Endothelial cell of umbilical vein (primary cell): ENCODE data around the gene GNL2. TPM values are rescaled to one million over a fixed set of nuclear protein-coding genes. Genes with fewer than 3 reads are reported as not detected.

Source experiments
- BruUV-seq: library from RNA; stranded (reverse); fragments of 400-500 nt; replicated peaks from 2 replicates; lab custom pipeline; 2021; lab: Mats Ljungman, UMichigan
- CTCF ChIA-PET: fragments of 300-600, 350-600 bp; sonication (Branson Sonifier 250); formaldehyde crosslinking; loops from one replicate; lab custom pipeline; 2021; ENCODE audit warnings: antibody characterized with exemption, inconsistent platforms; lab: Charles Lee
- POLR2A ChIA-PET: fragments of 300-600, 350-600 bp; sonication (Branson Sonifier 250); formaldehyde crosslinking; loops from one replicate; lab custom pipeline; 2021; ENCODE audit warnings: antibody characterized with exemption, inconsistent platforms; lab: Charles Lee
- DNase-seq: peaks from one replicate; pipeline ENCODE4 v3.0.0-alpha.2; 2011; ENCODE audit warnings: low read depth, low spot score
- FAIRE-seq: peaks from 2 replicates; lab custom pipeline; 2011; peaks lifted over from hg19 to GRCh38; lab: Jason Lieb, UNC
- H2AFZ ChIP-seq: 2 replicates; pipeline ENCODE4 v1.6.0; 2012; ENCODE audit warnings: low read depth, low read length, control low read depth, inconsistent platforms
- H3K27ac ChIP-seq: 2 replicates; pipeline ENCODE4 v1.5.1; 2011; ENCODE audit warnings: low read depth, mild to moderate bottlenecking, control low read depth, low read length, moderate library complexity; ENCODE audit not compliant: insufficient read depth
- H3K27me3 ChIP-seq, 2 experiments: 2 replicates each; pipeline versions ENCODE4 v1.6.0 to v1.6.1; 2011; ENCODE audit warnings: low read length in 2 of 2, mixed read lengths in 1 of 2; ENCODE audit not compliant: control insufficient read depth in 2 of 2, insufficient read depth in 2 of 2
- H3K36me3 ChIP-seq, 2 experiments: 2 replicates in 1 of 2; 3 replicates in 1 of 2; pipeline ENCODE4 v1.5.1; 2011; ENCODE audit warnings: low read length in 2 of 2, mild to moderate bottlenecking in 1 of 2, moderate library complexity in 1 of 2; ENCODE audit not compliant: control insufficient read depth in 2 of 2, insufficient read depth in 2 of 2; ENCODE audit errors: extremely low read depth in 1 of 2
- H3K4me1 ChIP-seq: 3 replicates; pipeline ENCODE4 v1.5.1; 2011; ENCODE audit warnings: mild to moderate bottlenecking, low read length; ENCODE audit not compliant: control insufficient read depth, insufficient read depth; ENCODE audit errors: extremely low read depth
- H3K4me2 ChIP-seq: 2 replicates; pipeline ENCODE4 v1.6.1; 2011; ENCODE audit warnings: low read length, control low read depth, mixed read lengths; ENCODE audit not compliant: insufficient read depth
- H3K4me3 ChIP-seq, 3 experiments: fragments of 200-600 bp in 1 of 3; sonication (generic), shearing (Covaris generic) in 1 of 3; replicated peaks in 1 of 3; 2 replicates each; pipeline ENCODE4 v1.5.1; 2011 to 2016; ENCODE audit warnings: control low read depth in 3 of 3, low read length in 3 of 3, mild to moderate bottlenecking in 2 of 3, inconsistent platforms in 1 of 3, low read depth in 1 of 3, moderate library complexity in 1 of 3; ENCODE audit not compliant: insufficient read depth in 1 of 3
- H3K79me2 ChIP-seq: 2 replicates; pipeline ENCODE4 v1.6.0; 2012; ENCODE audit warnings: low read length, inconsistent platforms; ENCODE audit not compliant: control insufficient read depth, insufficient read depth
- H3K9ac ChIP-seq: replicated peaks from 2 replicates; pipeline ENCODE3; 2011; ENCODE audit warnings: low read length, control low read depth; ENCODE audit not compliant: insufficient read depth; ENCODE audit errors: extremely low read depth
- H3K9me1 ChIP-seq: replicated peaks from 3 replicates; pipeline ENCODE4 v1.6.0; 2011; ENCODE audit warnings: mild to moderate bottlenecking, low read length; ENCODE audit not compliant: control insufficient read depth, insufficient read depth; ENCODE audit errors: extremely low read depth
- H3K9me3 ChIP-seq: replicated peaks from 2 replicates; pipeline ENCODE4 v1.5.1; 2012; ENCODE audit warnings: low read length, inconsistent platforms; ENCODE audit not compliant: control insufficient read depth, insufficient read depth
- H4K20me1 ChIP-seq: replicated peaks from 2 replicates; pipeline ENCODE3; 2011; ENCODE audit warnings: mild to moderate bottlenecking, low read length; ENCODE audit not compliant: control insufficient read depth, insufficient read depth; ENCODE audit errors: extremely low read depth
- CTCF ChIP-seq, 2 donors: IDR thresholded peaks; 1 replicate in 1 of 2; 2 replicates in 1 of 2; pipeline ENCODE4 v1.5.1; 2011; ENCODE audit warnings: low read length in 2 of 2, mild to moderate bottlenecking in 2 of 2, moderate library complexity in 2 of 2, control low read depth in 1 of 2, inconsistent platforms in 1 of 2, low read depth in 1 of 2; ENCODE audit not compliant: insufficient read depth in 1 of 2; ENCODE audit errors: extremely low read depth in 1 of 2
- EZH2 ChIP-seq: IDR thresholded peaks from 2 replicates; pipeline ENCODE4 v1.6.1; 2012; ENCODE audit warnings: borderline replicate concordance, low read depth, mild to moderate bottlenecking, moderate library complexity, low read length, inconsistent platforms; ENCODE audit not compliant: severe bottlenecking
- FOS ChIP-seq: IDR thresholded peaks from 2 replicates; pipeline ENCODE4 v1.6.1; 2011; ENCODE audit warnings: mild to moderate bottlenecking, low read length, moderate library complexity, borderline replicate concordance; ENCODE audit not compliant: insufficient read depth
- GATA2 ChIP-seq: IDR thresholded peaks from 2 replicates; pipeline ENCODE4 v1.7.0; 2011; ENCODE audit warnings: low read depth, mild to moderate bottlenecking, moderate library complexity, mixed read lengths, low read length; ENCODE audit not compliant: insufficient read length, insufficient read depth
- JUN ChIP-seq: IDR thresholded peaks from 2 replicates; pipeline ENCODE4 v1.6.1; 2011; ENCODE audit warnings: borderline replicate concordance, low read depth; ENCODE audit not compliant: insufficient read length, insufficient read depth
- MAX ChIP-seq: IDR thresholded peaks from 2 replicates; pipeline ENCODE4 v1.6.1; 2011; ENCODE audit not compliant: insufficient read depth, insufficient read length
- MYC ChIP-seq: IDR thresholded peaks from one replicate; pipeline ENCODE4 v1.6.1; 2011; ENCODE audit warnings: mild to moderate bottlenecking, low read depth, low read length
- POLR2A ChIP-seq: IDR thresholded peaks from 2 replicates; pipeline ENCODE4 v1.6.1; 2012; ENCODE audit warnings: low read depth, mild to moderate bottlenecking, control low read depth, low read length
- POLR2AphosphoS5 ChIP-seq: IDR thresholded peaks from 2 replicates; pipeline ENCODE4 v1.6.1; 2012; ENCODE audit warnings: low read depth, mild to moderate bottlenecking, control low read depth, low read length, moderate library complexity; ENCODE audit not compliant: insufficient read depth
- dilution Hi-C: fragments of 300-500 bp; cut with MboI; formaldehyde crosslinking; loops from one replicate; pipeline ENCODE4 v1.15.0; 2019; ENCODE audit warnings: low sequenced_read_pairs; ENCODE audit not compliant: extremely low pct_ligation_motif_present
- intact Hi-C: fragments of 100-400 bp; cut with micrococcal nuclease; formaldehyde crosslinking; loops from one replicate; pipeline ENCODE4 v1.10.0; 2022
- polyA plus RNA-seq, 4 experiments: library from polyadenylated mRNA; depleted of rRNA in 3 of 4; stranded (reverse) in 3 of 4; unstranded in 1 of 4; fragments of >200 nt; gene quantifications; 2 replicates each; pipeline versions ENCODE4 v1.2.1 to v1.2.3, GENCODE V29; 2011 to 2012; ENCODE audit warnings: missing spikeins in 1 of 4
- total RNA-seq: library from RNA; stranded (reverse); gene quantifications from 2 replicates; pipeline ENCODE4 v1.2.3, GENCODE V29; 2021

GNL2 gene
- total and polyA plus RNA-seq, 2 donors (not counting 3 experiments of a cell fraction or from before 2014, with no cell fraction given), result 18.0 to 55.5 TPM

- no peak overlapping the region for H3K4me2 ChIP-seq
- intact Hi-C loops, result no loop called here
- DNase-seq (no peak), FAIRE-seq (no peak)
- ChIA-PET POLR2A (no interaction called here), CTCF (interaction anchor here (1.6 kb wide), 1 partner anchor 28 kb away, joined by 6 read pairs; no protein-coding TSS in a partner anchor)
- BruUV-seq, result no TSS peak
- H3K27ac ChIP-seq, result no peak overlapping the region
- H3K27me3 ChIP-seq, result peaks cover 55 to 60% of the 10 kb centered on the region in 2 experiments
- no peak overlapping the region for H3K4me3 ChIP-seq
- no peaks in the 10 kb centered on the region for H3K79me2 ChIP-seq
- no peaks in the 10 kb centered on the region for H3K4me1 ChIP-seq
- dilution Hi-C loops, result no loop called here
- no peak overlapping the region for H2AFZ ChIP-seq
- H3K9me3 ChIP-seq, result no peaks in the 10 kb centered on the region
- no peak overlapping the region for H3K9ac ChIP-seq
- H4K20me1 ChIP-seq, result no peaks in the 10 kb centered on the region
- no peaks in the 10 kb centered on the region for H3K9me1 ChIP-seq
- no peak for TF ChIP-seq POLR2AphosphoS5
- TF ChIP-seq MYC, result no peak
- TF ChIP-seq FOS, result no peak
- TF ChIP-seq MAX, result no peak
- TF ChIP-seq GATA2, result no peak
- no peak for TF ChIP-seq POLR2A
- TF ChIP-seq EZH2, result no peak
- no peak for TF ChIP-seq CTCF (IDR thresholded peaks at IDR 0.05; ENCODE audit: extremely low read depth in 1 of 2, insufficient read depth in 1 of 2, low read depth in 1 of 2, low read length in 2 of 2)
- no peak for TF ChIP-seq JUN
- H3K36me3 ChIP-seq, result no peaks in the 10 kb centered on the region
These were observed 34.8 kb upstream of the GNL2 start for GRCh38 chr1:37630426-37631028.
